Epithelial cell of prostate (primary cell): ENCODE data around the gene PAFAH1B1.
"Not testable (repeated sequence)": the region's sequence is repeated elsewhere in the genome, so short reads cannot be mapped to it uniquely, and the experiment has no call there.

ENCODE experiments used
- DNase-seq: peaks from one replicate; pipeline ENCODE4 v3.0.0-alpha.2; 2011; ENCODE audit warnings: low read depth, low spot score
- H3K27ac ChIP-seq: fragments of 450-650 bp; 2 replicates; pipeline ENCODE4 v1.5.1; 2017; ENCODE audit warnings: mild to moderate bottlenecking

Gene PAFAH1B1

DNA sequence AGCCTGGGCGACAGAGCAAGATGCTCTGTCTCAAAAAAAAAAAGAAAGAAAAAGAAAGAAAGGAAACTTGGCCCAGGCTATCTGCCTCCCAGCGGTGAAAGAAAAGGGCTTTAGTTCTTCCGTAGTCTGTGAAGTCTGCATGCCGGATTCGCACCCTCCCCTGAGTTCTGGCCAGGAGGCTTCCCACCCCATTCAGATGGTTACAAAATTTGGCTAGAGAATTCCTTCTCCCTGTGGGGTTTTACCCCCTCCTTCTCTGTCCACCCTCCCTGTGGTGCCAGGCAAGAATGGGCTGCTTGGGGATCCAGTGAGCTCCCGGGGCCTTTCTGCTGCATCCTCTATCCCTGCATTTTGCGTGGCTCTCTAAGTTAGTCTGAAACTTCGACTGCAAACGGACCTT is 37.8 kb downstream of the PAFAH1B1 start:
- H3K27ac ChIP-seq: peak overlapping the region; percentile 23
- DNase-seq: no peak

DNA sequence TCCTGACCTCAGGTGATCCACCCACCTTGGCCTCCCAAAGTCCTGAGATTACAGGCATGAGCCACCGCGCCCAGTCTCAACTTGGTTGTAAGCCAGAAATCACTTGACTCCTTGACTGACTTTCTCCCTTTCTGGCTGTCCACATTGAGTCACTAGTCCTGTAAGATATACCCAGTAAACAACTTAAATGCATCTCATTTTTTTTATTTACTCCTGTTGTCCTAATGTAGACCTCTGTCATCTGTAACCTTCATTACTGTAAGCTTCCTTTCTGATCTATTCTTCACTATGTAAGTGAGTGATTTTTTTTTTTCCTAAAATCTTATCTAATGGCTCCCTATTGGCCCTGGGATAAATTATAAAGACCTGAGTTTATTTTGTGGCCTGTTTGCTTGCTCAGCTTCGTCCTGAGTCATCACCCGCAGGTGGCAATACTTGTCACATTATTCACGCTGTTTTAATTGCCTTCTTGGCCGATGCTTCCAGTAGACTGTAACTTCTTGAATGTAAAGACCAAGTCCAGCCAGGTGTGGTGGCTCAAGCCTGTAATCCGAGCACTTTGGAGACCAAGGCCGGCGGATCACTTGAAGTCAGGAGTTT is 41.0 kb downstream of the PAFAH1B1 start:
- DNase-seq: peak; percentile 69
- H3K27ac ChIP-seq: peak overlapping the region; percentile 67

DNA sequence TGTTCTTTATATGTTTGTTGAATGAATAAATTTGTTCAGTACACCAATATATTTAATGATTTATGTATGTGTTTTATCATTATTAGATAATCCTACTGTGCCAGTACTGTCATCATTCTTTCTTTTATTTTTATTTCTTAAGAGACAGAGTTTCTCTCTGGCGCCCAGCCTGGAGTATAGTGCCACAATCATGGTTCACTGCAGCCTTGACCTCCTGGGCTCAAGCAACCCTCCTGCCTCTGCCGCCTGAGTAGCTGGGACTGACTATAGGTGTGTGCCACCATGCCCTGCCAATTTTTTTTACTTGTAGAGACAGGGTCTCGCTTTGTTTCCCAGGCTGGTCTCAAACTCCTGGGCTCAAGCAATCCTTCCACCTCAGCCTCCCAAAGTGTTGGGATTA is 41.8 kb downstream of the PAFAH1B1 start:
- no peak for DNase-seq
- H3K27ac ChIP-seq: peak overlapping the region; percentile 67

DNA sequence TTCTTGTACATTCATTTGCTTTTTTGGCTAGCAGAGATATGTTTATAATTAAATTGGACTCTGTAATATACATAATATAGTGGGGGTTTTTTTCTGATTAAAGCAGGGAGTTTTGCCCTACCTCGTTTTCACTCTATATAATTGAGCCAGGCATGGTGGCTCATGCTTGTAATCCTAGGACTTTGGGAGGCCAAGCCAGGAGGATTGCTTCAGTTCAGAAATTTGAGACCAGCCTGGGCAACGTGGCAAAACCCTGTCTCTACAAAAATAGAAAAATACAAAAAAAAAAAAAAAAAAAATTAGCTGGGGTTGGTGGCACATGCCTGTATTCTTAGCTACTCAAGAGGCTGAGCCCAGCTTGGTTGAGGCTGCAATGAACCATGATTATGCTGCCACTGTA is 42.2 kb downstream of the PAFAH1B1 start:
- H3K27ac ChIP-seq: no peak overlapping the region
- DNase-seq: no peak

DNA sequence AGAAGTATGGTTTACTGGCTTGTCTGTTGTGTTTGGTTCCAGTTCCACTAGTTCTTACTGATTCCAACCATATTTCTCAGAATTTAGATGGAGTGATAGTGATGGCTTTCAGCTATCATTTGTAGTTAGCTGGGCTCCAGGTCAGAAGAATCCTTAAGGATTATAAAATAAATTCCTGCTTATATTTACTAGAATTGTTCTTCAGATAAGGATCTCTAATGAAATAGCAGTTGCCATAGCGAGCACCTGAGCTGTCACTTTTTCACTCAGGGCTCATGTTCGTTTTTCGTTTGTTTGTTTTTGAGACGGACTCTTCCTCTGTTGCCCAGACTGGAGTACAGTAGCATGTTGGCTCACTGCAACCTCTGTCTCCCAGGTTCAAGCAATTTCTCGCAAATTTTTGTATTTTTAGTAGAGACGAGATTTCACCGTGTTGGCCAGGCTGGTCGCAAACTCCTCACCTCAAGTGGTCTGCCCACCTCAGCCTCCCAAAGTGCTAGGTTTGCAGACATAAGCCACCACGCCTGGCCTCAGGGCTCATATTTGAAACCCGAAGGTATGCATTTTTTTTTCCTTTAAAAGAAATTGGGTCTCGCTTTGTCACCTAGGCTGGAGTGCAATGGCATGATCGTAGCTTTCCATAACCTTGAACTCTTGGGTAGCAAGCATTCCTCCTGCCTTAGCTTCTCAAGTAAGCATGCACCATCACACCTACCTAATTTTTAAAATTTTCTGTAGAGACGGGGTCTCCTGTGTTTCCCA is 42.9 kb downstream of the PAFAH1B1 start:
- no peak overlapping the region for H3K27ac ChIP-seq
- DNase-seq: no peak

DNA sequence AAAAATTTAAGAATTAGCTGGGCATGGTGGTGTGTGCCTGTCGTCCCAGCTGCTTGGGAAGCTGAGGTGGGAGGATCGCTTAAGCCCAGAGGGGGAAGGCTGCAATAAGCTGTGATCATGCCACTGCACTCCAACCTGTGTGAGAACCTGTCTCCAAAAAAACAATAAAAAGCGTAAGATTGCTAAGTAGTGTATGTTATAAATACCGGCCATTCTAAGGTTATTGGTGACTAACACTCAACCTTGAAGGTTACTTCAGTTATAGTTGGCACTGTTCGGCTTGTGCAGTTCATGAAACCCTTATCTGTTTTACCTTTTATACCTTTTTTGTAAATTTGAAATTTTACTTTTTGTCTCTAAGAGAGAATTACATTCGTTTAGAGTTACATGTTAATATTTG is 44.0 kb downstream of the PAFAH1B1 start:
- no peak for DNase-seq
- H3K27ac ChIP-seq: no peak overlapping the region

DNA sequence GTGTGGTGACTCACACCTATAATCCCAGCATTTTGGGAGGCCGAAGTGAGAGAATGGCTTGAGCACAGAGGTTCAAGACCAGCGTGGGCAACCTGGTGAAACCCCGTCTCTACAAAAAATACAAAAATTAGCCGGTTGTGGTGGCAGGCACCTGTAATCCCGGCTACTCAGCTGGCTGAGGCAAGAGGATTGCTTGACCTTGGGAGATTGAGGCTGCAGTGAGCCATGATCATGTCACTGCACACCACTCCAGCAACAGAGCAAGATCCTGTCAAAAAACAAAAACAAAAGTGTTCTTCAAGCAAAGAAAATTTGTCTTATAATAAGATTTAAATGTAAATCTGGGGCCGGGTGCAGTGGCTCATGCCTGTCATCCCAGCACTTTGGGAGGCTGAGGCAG is 51.5 kb downstream of the PAFAH1B1 start:
- no peak overlapping the region for H3K27ac ChIP-seq
- DNase-seq: no peak

DNA sequence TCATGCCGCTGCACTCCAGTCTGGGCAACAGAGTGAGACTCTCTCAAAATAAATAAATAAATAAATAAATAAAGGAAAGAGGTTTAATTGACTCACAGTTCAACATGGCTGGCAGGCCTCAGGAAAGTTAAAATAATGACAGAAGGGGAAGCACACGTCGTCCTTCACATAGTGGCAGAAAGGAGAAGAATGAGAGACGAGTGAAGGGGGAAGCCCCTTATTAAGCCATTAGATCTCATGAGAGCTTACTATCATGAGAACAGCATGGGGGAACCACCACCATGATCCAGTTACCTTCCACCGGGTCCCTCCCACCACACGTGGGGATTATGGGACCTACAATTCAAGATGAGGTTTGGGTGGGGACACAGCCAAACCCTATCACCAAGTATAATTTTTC is 54.5 kb downstream of the PAFAH1B1 start:
- no peak overlapping the region for H3K27ac ChIP-seq
- DNase-seq: no peak

DNA sequence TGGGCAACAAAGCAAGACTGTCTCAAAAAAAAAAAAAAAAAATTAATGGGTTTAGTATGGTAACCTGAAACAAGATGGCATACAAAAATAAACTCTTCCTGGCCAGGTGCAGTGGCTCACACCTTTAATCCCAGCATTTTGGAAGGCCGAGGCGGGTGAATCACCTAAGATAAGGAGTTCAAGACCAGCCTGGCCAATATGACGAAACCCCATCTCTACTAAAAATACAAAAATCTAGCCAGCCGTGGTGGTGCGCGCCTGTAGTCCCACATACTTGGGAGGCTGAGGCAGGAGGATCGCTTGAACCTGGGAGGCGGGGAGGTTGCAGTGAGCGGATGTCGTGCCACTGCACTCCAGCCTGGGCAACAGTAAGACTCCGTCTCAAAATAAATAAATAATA is 55.7 kb downstream of the PAFAH1B1 start:
- no peak for DNase-seq
- no peak overlapping the region for H3K27ac ChIP-seq

DNA sequence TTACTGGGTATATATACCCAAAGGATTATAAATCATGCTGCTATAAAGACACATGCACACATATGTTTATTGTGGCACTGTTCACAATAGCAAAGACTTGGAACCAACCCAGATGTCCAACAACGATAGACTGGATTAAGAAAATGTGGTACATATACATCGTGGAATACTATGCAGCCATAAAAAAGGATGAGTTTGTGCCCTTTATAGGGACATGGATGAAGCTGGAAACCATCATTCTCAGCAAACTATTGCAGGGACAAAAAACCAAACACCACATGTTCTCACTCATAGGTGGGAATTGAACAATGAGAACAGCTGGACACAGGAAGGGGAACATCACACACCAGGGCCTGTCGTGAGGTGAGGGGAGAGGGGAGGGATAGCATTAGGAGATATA is 59.5 kb downstream of the PAFAH1B1 start:
- not testable (repeated sequence) for H3K27ac ChIP-seq, DNase-seq

DNA sequence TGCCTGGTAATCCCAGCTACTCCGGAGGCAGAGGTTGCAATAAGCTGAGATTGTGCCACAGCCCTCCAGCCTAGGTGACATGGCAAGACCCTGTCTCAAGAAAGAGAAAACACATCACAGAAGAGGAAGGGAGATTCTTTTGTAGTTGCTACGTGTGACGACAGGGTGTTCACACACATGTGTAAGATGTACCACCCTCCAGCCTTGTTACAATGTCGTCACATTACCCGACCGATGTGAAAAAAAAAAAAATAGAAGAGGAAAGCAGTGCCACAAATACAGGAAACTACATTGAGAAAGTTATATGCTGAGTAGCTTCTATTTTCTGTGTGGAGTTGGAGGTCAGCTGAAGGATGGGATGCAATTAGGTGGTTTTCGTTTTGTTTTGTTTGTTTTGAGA is 62.1 kb downstream of the PAFAH1B1 start:
- H3K27ac ChIP-seq: no peak overlapping the region
- DNase-seq: no peak

DNA sequence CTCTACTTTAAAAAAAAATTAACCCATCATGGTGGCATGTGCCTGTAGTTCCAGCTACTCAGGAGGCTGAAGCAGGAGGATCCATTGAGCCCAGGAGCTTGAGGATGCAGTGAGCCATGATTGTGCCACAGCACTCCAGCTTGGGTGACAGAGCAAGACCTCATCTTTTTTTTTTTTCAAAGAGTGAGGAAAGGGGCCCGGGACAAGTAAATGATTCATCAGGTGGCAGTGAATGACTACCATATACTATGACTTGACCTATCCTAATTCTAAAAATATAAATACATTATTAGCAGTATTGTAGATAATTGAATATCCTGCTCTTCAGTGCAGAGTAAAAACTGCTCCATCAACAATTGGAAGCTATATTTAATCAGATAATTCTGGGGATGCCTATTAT is 62.8 kb downstream of the PAFAH1B1 start:
- no peak for DNase-seq
- H3K27ac ChIP-seq: no peak overlapping the region

DNA sequence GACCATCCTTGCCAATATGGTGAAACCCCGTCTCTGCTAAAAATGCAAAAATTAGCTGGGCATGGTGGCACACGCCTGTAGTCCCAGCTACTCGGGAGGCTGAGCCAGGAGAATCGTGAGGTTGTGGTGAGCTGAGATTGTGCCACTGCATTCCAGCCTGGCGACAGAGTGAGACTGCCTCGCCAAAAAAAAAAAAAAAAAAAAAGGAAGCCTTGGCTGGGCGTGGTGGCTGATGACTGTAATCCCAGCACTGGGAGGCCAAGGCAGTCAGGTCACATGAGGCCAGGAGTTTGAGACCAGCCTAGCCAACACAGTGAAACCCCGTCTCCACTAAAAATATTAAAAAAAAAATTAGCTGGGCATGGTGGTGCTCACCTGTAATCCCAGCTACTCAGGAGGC is 65.9 kb downstream of the PAFAH1B1 start:
- DNase-seq: not testable (repeated sequence)
- peak overlapping the region; percentile 37 for H3K27ac ChIP-seq

DNA sequence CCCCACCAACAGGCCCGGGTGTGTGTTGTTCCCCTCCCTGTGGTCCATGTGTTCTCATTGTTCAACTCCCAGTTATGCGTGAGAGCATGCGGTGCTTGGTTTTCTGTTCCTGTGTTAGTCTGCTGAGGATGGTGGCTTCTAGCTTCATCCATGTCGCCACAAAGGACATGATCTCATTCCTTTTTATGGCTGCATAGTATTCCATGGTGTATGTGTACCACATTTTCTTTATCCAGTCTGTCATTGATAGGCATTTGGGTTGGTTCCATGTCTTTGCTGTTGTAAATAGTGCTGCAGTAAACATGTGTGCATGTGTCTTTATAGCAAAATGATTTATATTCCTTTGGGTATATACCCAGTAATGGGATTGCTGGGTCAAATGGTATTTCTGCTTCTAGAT is 67.0 kb downstream of the PAFAH1B1 start:
- H3K27ac ChIP-seq, DNase-seq: not testable (repeated sequence)

DNA sequence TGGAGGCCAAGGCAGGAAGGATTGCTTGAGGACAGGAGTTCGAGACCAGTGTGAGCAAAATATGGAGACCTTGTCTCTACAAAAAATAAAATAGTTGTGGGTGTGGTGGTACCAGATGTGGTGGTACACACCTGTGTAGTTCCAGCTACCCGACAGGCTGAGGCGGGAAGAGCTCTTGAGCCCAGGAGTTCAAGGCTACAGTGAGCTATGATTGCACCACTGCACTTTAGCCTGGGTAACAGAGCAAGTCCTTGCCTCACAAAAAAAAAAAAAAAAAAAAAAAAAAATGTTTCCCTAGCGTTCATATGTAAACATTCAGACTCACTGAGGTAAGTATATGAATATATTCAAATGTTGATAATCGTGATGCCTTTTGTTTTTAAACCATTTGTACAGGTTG is 78.6 kb downstream of the PAFAH1B1 start:
- no peak for DNase-seq
- no peak overlapping the region for H3K27ac ChIP-seq

DNA sequence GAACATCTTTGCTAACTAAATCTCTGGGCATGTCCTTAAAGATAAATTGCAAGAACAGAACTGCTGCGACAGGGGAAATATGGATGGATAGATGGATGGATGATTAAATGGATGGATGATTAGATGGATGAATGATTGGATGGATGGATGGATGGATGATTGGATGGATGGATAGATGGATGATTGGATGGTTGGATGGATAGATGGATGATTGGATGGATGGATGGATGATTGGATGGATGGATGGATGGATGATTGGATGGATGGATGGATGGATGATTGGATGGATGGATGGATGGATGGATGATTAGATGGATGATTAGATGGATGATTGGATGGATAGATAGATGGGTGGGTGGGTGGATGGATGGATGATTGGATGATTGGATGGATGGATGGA is 85.8 kb downstream of the PAFAH1B1 start:
- not testable (repeated sequence) for DNase-seq, H3K27ac ChIP-seq

DNA sequence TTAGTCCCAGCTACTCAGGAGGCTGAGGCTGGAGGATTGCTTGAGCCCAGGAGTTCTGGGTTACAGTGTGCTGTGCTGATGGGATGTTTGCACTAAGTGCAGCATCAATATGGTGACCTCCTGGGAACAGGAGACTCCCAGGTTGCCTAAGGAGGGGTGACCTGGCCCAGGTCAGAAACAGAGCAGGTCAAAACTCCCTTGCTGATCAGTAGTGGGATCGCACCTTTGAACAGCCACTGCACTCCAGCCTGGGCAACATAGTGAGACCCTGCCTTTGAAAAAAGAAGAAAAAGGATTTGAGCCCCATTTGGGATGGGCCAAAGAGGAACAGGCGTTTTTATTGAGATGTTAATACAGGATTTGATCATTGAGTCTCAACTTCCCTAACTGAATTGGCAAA is 87.5 kb downstream of the PAFAH1B1 start:
- DNase-seq: no peak
- no peak overlapping the region for H3K27ac ChIP-seq

DNA sequence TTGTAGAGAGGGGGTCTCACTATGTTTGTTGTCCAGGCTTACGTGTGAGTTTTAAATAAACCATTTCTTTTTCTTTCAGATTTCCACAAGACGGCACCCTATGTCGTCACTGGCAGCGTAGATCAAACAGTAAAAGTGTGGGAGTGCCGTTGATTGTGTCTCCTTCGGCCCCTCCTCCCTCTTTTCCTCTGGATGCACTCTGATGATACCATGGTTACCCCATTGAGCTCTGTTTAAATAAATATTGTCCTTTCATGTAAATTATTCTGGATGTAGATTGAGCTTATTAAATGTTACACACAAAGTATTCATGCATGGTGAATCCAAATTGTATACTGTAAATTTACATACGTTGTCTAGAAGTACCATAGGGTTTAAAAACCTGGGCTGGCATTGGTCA is 88.2 kb downstream of the PAFAH1B1 start:
- no peak for DNase-seq

DNA sequence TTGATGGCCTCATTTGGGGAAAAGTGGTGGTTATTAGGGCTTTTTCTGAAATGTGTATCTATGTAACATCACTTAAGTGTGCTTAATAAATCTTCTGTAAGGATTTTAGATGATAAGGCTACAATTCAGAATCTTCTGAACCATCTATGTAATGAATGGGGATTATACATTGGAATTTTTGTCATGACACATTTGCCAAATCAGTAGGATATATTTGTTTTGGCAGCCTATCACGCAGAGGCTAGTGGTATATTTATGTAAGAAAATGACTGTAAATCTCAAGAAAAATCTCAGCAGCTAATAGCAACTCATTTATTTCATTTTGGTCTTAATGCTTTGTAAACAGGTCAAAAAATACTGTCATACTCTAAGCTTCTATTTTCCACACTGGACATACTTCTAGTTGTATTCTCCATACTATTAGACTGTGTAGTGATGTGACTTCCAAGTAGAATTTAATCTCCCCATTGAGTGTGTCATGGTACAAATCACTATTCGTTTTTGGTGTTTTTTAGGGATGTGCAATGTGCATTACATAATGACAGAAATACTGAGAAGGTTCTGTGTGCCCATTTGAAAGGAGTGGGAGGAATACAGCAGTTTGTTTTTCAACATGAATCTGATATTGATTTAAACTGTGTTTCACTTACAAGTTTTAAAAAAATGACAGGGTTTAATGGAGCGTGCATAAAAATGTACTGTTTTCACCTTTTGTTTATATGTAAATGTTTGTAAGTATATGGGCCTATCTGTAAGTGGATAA is 88.9 kb downstream of the PAFAH1B1 start:
- no peak for DNase-seq
- no peak overlapping the region for H3K27ac ChIP-seq

More for the DNA sequence above, 88.2 kb downstream of the PAFAH1B1 start:
- H3K27ac ChIP-seq: no peak overlapping the region

DNA sequence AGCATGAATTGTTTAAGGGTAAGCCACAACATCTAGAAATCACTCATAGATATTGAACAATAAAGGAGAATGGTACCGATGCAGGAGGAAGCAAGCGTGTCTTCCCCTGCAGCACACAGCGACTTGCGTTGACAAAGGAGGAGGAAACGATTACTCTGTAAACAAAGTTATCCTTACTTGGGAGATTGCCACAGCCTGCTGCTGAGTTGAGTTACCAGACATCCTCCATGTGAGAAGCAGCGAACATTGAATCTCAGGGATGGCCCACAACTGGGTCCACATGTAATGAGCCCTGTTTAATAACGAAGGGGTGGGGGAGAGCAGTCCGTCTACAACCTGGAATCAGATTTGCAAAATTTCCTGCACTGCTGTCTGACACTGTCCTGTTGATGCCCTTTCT is 90.5 kb downstream of the PAFAH1B1 start:
- H3K27ac ChIP-seq: no peak overlapping the region
- no peak for DNase-seq

DNA sequence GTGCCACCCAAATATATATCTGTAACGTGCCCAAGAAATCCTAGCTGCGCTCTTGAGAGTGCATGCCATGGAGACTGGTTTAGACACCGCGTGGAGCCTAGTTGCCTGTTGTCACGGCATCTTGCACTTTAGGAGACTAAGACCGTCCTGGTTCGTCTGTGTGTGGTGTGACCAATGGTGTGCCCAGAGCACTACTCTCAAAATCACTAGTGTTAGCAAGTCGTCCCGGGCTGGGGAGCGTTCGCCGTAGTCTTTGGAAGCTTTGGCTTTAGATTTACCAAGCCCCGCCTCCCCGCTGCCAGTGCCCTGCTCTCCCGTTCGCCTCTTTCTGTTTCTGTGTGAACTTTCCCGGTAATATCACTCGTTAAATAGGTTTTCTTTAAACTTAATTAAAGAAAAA is 91.1 kb downstream of the PAFAH1B1 start:
- H3K27ac ChIP-seq: no peak overlapping the region
- DNase-seq: no peak
